Measurements from ENCODE around the gene ZC3H18. TPM values are rescaled to one million over a fixed set of nuclear protein-coding genes. Genes with fewer than 3 reads are reported as not detected.

Gene ZC3H18
- total and polyA plus RNA-seq, 2 of the 4 experiments (the other 2 are of a cell fraction): 3.4 to 21.3 TPM

DNA sequence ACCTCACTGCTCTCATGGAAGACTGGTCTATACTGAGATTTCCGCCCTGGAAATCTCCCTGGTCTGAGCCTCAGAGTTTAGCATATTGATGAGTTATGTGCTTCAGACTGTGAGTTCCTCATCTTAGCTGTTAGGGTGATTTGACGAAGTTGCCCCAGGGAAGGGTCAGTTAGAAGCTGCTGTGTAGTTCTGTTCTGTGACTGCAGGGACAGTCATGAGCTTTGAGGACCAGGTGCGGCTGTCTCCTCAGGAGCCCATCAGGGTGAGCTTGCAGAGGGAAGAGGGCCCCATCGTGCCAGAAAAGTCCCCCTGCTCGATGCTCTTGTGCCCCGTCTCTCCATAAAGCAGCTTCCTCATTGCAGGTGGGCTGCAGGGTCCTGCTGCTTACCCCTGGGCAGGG is 39.9 kb downstream of the ZC3H18 start:
- no peak overlapping the region for H3K4me3 ChIP-seq (ENCODE audit: insufficient read depth, low read depth, low read length)
- H4K5ac ChIP-seq (ENCODE audit: low read depth, low read length): no peak overlapping the region
- in situ Hi-C loops (cut with MboI; ENCODE audit: low sequenced_read_pairs) (no loop called here), dilution Hi-C loops (cut with HindIII; ENCODE audit: low sequenced_read_pairs, unreplicated experiment) (no loop called here), intact Hi-C loops (cut with micrococcal nuclease) (no loop called here)
- ChIA-PET POLR2A (ENCODE audit: unreplicated experiment) (no interaction called here), CTCF (no interaction called here)
- peaks cover 11 to 48% of the 10 kb centered on the region in 2 experiments; a peak in 3 of 4 replicates for H3K79me1 ChIP-seq (ENCODE audit: low read depth in 1 of 2, low read length in 2 of 2)
- H4K91ac ChIP-seq (ENCODE audit: insufficient read depth, low read depth, low read length): no peak overlapping the region
- H3K14ac ChIP-seq (replicated peaks; ENCODE audit: low read depth, low read length): no peak overlapping the region
- H2BK15ac ChIP-seq (ENCODE audit: low read depth, low read length): no peak overlapping the region
- no peak overlapping the region for H3K27ac ChIP-seq (ENCODE audit: insufficient read depth, low read length)
- ATAC-seq (ENCODE audit: low read depth) (no peak), DNase-seq (no peak)
- no peak overlapping the region for H2AFZ ChIP-seq (replicated peaks; ENCODE audit: low read length, poor library complexity)
- no peak overlapping the region for H3K18ac ChIP-seq (ENCODE audit: low read depth, low read length)
- H2BK5ac ChIP-seq (ENCODE audit: low read depth, low read length, poor library complexity, severe bottlenecking): no peak overlapping the region
- H2AK5ac ChIP-seq (ENCODE audit: low read depth, low read length): no peak overlapping the region
- no peak overlapping the region for H4K8ac ChIP-seq (ENCODE audit: low read depth in 2 of 2, low read length in 2 of 2)
- H3K4ac ChIP-seq (ENCODE audit: low read depth, low read length): no peak overlapping the region
- H3K9ac ChIP-seq (ENCODE audit: low read depth, low read length): no peak overlapping the region
- H3K23ac ChIP-seq (ENCODE audit: low read depth, low read length): no peak overlapping the region
- no peak overlapping the region for H3K56ac ChIP-seq (ENCODE audit: extremely low read depth, insufficient read depth, low read length)
- no peak overlapping the region for H2BK120ac ChIP-seq (ENCODE audit: low read depth, low read length)
- H3K4me2 ChIP-seq (ENCODE audit: low read depth, low read length): no peak overlapping the region
- H4K20me1 ChIP-seq (ENCODE audit: insufficient read depth, low read length): peaks cover 50% of the 10 kb centered on the region
- TF ChIP-seq FOS (IDR thresholded peaks at IDR 0.05; ENCODE audit: low read depth, low read length) (no peak), RFX5 (IDR thresholded peaks at IDR 0.05; ENCODE audit: low read depth, low read length) (no peak), RAD21 (IDR thresholded peaks at IDR 0.05; ENCODE audit: low read length) (peak; percentile 27; the same call in 1 of the 2 replicates)
- TF ChIP-seq, protein P1, sequence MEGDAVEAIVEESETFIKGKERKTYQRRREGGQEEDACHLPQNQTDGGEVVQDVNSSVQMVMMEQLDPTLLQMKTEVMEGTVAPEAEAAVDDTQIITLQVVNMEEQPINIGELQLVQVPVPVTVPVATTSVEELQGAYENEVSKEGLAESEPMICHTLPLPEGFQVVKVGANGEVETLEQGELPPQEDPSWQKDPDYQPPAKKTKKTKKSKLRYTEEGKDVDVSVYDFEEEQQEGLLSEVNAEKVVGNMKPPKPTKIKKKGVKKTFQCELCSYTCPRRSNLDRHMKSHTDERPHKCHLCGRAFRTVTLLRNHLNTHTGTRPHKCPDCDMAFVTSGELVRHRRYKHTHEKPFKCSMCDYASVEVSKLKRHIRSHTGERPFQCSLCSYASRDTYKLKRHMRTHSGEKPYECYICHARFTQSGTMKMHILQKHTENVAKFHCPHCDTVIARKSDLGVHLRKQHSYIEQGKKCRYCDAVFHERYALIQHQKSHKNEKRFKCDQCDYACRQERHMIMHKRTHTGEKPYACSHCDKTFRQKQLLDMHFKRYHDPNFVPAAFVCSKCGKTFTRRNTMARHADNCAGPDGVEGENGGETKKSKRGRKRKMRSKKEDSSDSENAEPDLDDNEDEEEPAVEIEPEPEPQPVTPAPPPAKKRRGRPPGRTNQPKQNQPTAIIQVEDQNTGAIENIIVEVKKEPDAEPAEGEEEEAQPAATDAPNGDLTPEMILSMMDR (conservative IDR thresholded peaks at IDR 0.05; ENCODE audit: low read depth, low read length): 0 out of 2 replicates have a peak, but pooled peaks have one; percentile 10
- no peaks in the 10 kb centered on the region for H3K9me3 ChIP-seq (ENCODE audit: control insufficient read depth, insufficient read depth, low read length)
- H3K9me1 ChIP-seq (ENCODE audit: insufficient read depth, low read length): peaks cover 7% of the 10 kb centered on the region; the same call in 1 of the 2 replicates
- peaks cover 47% of the 10 kb centered on the region for H3K36me3 ChIP-seq (ENCODE audit: control insufficient read depth, insufficient read depth, low read length)
- WGBS, 2 experiments (ENCODE audit: extremely low coverage in 2 of 2, insufficient read length in 1 of 2): 93% methylated on average over 2 of the region's 6 CpGs; no CpG with 5 or more reads in 1 of the 2 experiments
- no TSS peak for BruUV-seq (replicated peaks)
- no peak overlapping the region for H2BK20ac ChIP-seq (ENCODE audit: low read depth, low read length)
- H3K4me1 ChIP-seq (ENCODE audit: control insufficient read depth, insufficient read depth, low read length): peaks cover 9% of the 10 kb centered on the region
- no peak overlapping the region for H2AK9ac ChIP-seq (replicated peaks; ENCODE audit: low read depth, low read length, poor library complexity)
- H3K27me3 ChIP-seq (ENCODE audit: control insufficient read depth, insufficient read depth, low read length): no peaks in the 10 kb centered on the region
